ENCODE data around the gene SLC35D1. TPM values are rescaled to one million over a fixed set of nuclear protein-coding genes. Genes with fewer than 3 reads are reported as not detected.

The SLC35D1 gene
- total RNA-seq, 4 donors from 2014 or later = 6.7 to 9.3 (median 8.1) TPM

DNA sequence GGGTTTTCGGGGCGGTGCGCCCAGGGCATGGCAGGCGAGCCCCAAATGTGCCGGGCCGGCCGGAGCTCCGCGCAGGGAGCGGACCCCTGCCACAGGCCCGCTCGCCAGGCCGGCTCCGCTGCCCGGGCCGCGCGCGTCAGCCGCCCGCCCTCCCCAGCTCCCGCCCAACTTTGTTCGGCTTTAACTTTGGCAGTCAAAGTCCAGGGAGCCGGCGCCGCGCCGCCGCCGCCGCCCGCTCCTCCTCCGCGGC is 488 bp downstream of the SLC35D1 start:
- TF ChIP-seq, protein P1, sequence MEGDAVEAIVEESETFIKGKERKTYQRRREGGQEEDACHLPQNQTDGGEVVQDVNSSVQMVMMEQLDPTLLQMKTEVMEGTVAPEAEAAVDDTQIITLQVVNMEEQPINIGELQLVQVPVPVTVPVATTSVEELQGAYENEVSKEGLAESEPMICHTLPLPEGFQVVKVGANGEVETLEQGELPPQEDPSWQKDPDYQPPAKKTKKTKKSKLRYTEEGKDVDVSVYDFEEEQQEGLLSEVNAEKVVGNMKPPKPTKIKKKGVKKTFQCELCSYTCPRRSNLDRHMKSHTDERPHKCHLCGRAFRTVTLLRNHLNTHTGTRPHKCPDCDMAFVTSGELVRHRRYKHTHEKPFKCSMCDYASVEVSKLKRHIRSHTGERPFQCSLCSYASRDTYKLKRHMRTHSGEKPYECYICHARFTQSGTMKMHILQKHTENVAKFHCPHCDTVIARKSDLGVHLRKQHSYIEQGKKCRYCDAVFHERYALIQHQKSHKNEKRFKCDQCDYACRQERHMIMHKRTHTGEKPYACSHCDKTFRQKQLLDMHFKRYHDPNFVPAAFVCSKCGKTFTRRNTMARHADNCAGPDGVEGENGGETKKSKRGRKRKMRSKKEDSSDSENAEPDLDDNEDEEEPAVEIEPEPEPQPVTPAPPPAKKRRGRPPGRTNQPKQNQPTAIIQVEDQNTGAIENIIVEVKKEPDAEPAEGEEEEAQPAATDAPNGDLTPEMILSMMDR (IDR thresholded peaks at IDR 0.05 in 4 of 5, conservative IDR thresholded peaks at IDR 0.05 in 1 of 5) = no peak
- no peak for TF ChIP-seq POLR2A (IDR thresholded peaks at IDR 0.05)
- intact Hi-C loops (cut with DNase I; ENCODE audit: low total_unique reads) (loop anchor here (2.0 to 5.0 kb wide), 2 partner anchors 94 to 123 kb away; no protein-coding TSS in a partner anchor), in situ Hi-C loops (cut with MboI; ENCODE audit: low sequenced_read_pairs in 4 of 4) (loop anchor here in 2 of 4 donors (10.0 kb wide), 1 partner anchor 119 kb away; no protein-coding TSS in a partner anchor)

DNA sequence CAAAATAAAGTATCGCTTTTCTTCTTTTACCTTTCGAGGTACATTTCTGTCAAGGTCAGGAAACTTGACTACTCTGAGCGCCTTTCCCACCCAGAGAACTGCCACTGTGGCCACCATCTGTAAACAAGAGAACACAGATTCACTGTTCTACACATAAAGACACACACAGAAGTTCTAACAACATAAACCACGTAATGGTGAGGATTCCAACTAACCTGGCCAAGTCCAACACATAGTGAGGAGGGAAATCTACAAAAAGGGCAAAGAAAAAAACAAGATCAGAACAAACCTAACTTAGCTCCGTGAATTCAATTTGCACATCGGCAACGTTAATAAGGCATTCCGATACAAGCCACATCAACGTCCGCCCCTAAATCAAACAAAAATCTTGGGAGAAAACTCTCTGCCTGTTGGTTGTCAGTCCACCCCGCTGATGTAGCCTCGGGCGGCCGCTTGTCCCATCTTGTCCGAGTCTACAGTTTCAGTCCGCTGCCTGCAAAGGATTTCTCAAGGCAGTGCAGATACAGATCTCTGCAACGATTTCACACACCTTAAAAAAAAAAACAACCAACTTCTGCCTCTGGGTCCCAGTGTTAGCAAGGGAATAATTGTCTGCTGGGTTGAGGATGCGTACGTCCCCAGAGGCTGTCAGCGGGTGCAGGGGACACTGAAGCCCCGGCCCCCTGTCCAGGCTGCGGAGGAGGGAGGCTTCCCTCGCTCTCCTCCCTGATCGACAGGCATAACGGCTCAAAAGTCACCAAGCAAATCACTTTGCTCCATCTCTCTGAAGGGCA is 1.0 kb downstream of the SLC35D1 start:
- in situ Hi-C loops (cut with MboI; ENCODE audit: low sequenced_read_pairs in 4 of 4) = loop anchor here in 2 of 4 donors (10.0 kb wide), 1 partner anchor 118 kb away; no protein-coding TSS in a partner anchor
- Histone ChIP-seq H3K4me3 (peak overlapping the region; percentile 73 to 91 (median 86)), H3K36me3 (peaks cover 0 to 21% of the 10 kb centered on the region in 2 donors), H3K4me1 (peaks cover 21 to 24% of the 10 kb centered on the region in 2 donors), H3K27me3 (no peaks in the 10 kb centered on the region), H3K9me3 (no peaks in the 10 kb centered on the region), H3K27ac (peak overlapping the region; percentile 91 to 97 (median 94))
- intact Hi-C loops (cut with DNase I; ENCODE audit: low total_unique reads) = loop anchor here (2.0 to 5.0 kb wide), 2 partner anchors 94 to 122 kb away; no protein-coding TSS in a partner anchor
- DNase-seq = peak; percentile 22 to 56
- peak; percentile 68 to 72 for ATAC-seq
- TF ChIP-seq, protein P1 (IDR thresholded peaks at IDR 0.05 in 4 of 5, conservative IDR thresholded peaks at IDR 0.05 in 1 of 5) = no peak
- TF ChIP-seq POLR2A (IDR thresholded peaks at IDR 0.05) = no peak

More for the DNA sequence above, 488 bp downstream of the SLC35D1 start:
- Histone ChIP-seq H3K27ac (peak overlapping the region; percentile 91 to 97 (median 94)), H3K36me3 (peaks cover 0 to 15% of the 10 kb centered on the region in 2 donors), H3K4me3 (peak overlapping the region; percentile 73 to 91 (median 86)), H3K27me3 (no peaks in the 10 kb centered on the region), H3K9me3 (no peaks in the 10 kb centered on the region), H3K4me1 (peaks cover 21 to 24% of the 10 kb centered on the region in 2 donors)
- DNase-seq (peak; percentile 25 to 59), ATAC-seq (peak; percentile 79 to 81)

DNA sequence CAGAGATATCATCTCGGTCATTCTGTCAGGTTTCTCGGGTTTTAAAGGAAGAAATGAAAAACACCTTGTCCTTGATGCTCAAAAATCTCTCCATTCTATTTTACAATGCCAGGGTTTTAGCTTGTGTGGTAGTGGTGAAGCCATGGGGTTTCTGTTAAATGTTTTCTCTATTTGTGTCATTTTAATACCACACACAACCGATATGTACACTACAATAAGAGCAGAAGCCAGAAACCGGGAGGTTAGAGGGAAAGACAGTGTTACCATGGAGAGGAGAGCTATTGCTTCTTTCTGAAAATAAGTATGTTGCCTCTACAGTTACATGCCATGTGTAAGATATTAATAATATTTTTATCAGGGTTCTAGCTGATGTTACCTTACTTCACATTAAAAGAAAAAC is 2.8 kb downstream of the SLC35D1 start:
- no peak overlapping the region for H3K4me3 ChIP-seq
- ATAC-seq (no peak), DNase-seq (no peak)
- peak overlapping the region; percentile 91 to 97 (median 94) for H3K27ac ChIP-seq
- TF ChIP-seq, protein P1 (IDR thresholded peaks at IDR 0.05 in 4 of 5, conservative IDR thresholded peaks at IDR 0.05 in 1 of 5) = no peak
- no peak for TF ChIP-seq POLR2A (IDR thresholded peaks at IDR 0.05)
- no peaks in the 10 kb centered on the region for H3K9me3 ChIP-seq
- in situ Hi-C loops (cut with MboI; ENCODE audit: low sequenced_read_pairs in 4 of 4) = loop anchor here in 2 of 4 donors (10.0 kb wide), 1 partner anchor 116 kb away; no protein-coding TSS in a partner anchor
- H3K4me1 ChIP-seq = peaks cover 21 to 24% of the 10 kb centered on the region in 2 donors
- peaks cover 0 to 35% of the 10 kb centered on the region in 2 donors for H3K36me3 ChIP-seq
- H3K27me3 ChIP-seq = no peaks in the 10 kb centered on the region
- intact Hi-C loops (cut with DNase I; ENCODE audit: low total_unique reads) = loop anchor here (5.0 kb wide), 1 partner anchor 96 kb away; no protein-coding TSS in a partner anchor

DNA sequence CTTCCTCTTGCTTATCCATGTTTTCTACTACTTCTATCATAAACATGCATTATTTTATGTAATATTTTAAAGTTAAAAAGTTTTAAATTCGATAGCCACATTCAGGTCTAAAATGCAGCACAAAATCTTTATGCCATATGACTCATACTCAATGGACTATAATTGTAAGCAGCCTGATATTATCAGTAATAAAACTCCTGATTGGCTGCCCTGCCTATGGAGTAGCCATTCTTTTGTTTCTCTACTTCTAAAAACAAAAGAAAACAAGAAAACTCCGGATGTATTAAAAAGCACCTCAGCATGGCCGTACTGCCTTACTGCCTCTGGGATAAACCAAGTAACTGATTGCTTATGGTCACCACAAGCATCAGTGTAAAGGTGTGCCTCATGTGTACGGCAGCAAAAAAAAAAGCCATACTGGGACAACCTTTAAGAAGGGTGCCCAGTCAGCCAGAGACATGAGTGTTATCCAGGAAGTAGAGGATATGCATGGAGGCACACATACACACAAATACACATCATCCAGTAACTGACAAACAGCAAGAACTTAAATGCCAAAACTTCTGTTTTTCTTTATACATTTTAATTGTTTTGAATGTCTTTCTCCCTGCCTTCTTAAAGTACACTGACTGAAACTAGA is 9.2 kb downstream of the SLC35D1 start:
- H3K27ac ChIP-seq = peak overlapping the region in 1 of 4 donors; percentile 65
- intact Hi-C loops (cut with DNase I; ENCODE audit: low total_unique reads) = no loop called here
- in situ Hi-C loops (cut with MboI; ENCODE audit: low sequenced_read_pairs in 4 of 4) = no loop called here

More for the DNA sequence above, 9.2 kb downstream of the SLC35D1 start:
- H3K4me1 ChIP-seq = peaks cover 16 to 20% of the 10 kb centered on the region in 2 donors
- TF ChIP-seq, protein P1 (IDR thresholded peaks at IDR 0.05 in 4 of 5, conservative IDR thresholded peaks at IDR 0.05 in 1 of 5) = no peak
- no peak for TF ChIP-seq POLR2A (IDR thresholded peaks at IDR 0.05)
- no peaks in the 10 kb centered on the region for H3K27me3 ChIP-seq
- H3K9me3 ChIP-seq = no peaks in the 10 kb centered on the region
- DNase-seq (no peak), ATAC-seq (no peak)
- peaks cover 2 to 59% of the 10 kb centered on the region in 2 donors for H3K36me3 ChIP-seq
- H3K4me3 ChIP-seq = no peak overlapping the region

All from gastrocnemius medialis (tissue), 4 donors.